Measurements from ENCODE around the gene SLC22A9.

Gene SLC22A9

GRCh38 chr11:63369971-63370588 lies 495 bp downstream of the SLC22A9 start:
- Histone ChIP-seq H3K9me3 (ENCODE audit: control insufficient read depth, insufficient read depth, low read length) (no peaks in the 10 kb centered on the region), H3K27ac (ENCODE audit: low read depth, low read length) (no peak overlapping the region), H3K4me2 (ENCODE audit: low read length) (no peak overlapping the region), H3K9me2 (replicated peaks; ENCODE audit: control insufficient read depth, low read length) (no peaks in the 10 kb centered on the region), H3K4me1 (ENCODE audit: control insufficient read depth, low read length) (no peaks in the 10 kb centered on the region), H3K27me3 (ENCODE audit: control insufficient read depth, low read length) (0 out of 2 replicates have a peak, but pooled peaks cover 3% of the 10 kb centered on the region), H3K4me3 (ENCODE audit: low read length) (no peak overlapping the region), H3K36me3 (ENCODE audit: control insufficient read depth, low read length) (no peaks in the 10 kb centered on the region), H3F3A (ENCODE audit: control insufficient read depth, insufficient read depth) (no peaks in the 10 kb centered on the region), H4K20me1 (ENCODE audit: control insufficient read depth, insufficient read depth, low read depth, low read length) (no peaks in the 10 kb centered on the region), H3K79me2 (ENCODE audit: control insufficient read depth, low read length) (no peaks in the 10 kb centered on the region)
- no peak for TF ChIP-seq EZH2phosphoT487 (IDR thresholded peaks at IDR 0.05; ENCODE audit: borderline replicate concordance, low read length)
- TF ChIP-seq, protein P1, sequence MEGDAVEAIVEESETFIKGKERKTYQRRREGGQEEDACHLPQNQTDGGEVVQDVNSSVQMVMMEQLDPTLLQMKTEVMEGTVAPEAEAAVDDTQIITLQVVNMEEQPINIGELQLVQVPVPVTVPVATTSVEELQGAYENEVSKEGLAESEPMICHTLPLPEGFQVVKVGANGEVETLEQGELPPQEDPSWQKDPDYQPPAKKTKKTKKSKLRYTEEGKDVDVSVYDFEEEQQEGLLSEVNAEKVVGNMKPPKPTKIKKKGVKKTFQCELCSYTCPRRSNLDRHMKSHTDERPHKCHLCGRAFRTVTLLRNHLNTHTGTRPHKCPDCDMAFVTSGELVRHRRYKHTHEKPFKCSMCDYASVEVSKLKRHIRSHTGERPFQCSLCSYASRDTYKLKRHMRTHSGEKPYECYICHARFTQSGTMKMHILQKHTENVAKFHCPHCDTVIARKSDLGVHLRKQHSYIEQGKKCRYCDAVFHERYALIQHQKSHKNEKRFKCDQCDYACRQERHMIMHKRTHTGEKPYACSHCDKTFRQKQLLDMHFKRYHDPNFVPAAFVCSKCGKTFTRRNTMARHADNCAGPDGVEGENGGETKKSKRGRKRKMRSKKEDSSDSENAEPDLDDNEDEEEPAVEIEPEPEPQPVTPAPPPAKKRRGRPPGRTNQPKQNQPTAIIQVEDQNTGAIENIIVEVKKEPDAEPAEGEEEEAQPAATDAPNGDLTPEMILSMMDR (IDR thresholded peaks at IDR 0.05; ENCODE audit: low read depth, low read length, poor library complexity, severe bottlenecking), result no peak

DNA sequence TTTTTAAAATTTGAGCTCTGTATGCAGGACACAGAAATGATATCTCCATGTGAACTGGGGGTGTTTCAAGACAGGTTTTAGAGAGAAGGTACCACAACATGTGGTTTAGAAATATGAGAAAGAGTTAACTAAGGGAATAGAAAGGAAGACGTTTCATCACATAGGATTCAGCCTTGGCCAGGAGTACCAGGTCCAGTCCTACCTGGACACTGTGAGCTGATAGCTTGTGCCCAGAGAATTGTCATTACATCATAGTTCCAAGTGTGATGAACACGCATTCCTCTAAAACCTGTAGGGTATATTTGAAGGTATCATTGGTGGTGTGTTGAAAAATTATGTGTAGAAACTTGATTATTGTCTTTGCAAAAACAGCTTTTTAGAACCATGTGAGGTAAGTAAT lies 1.8 kb downstream of the SLC22A9 start:
- Histone ChIP-seq H3K79me2 (ENCODE audit: control insufficient read depth, low read length) (no peaks in the 10 kb centered on the region), H3K4me1 (ENCODE audit: control insufficient read depth, low read length) (0 out of 2 replicates have a peak, but pooled peaks cover 3% of the 10 kb centered on the region), H3K27me3 (ENCODE audit: control insufficient read depth, low read length) (0 out of 2 replicates have a peak, but pooled peaks cover 3% of the 10 kb centered on the region), H3K36me3 (ENCODE audit: control insufficient read depth, low read length) (no peaks in the 10 kb centered on the region), H3K27ac (ENCODE audit: low read depth, low read length) (no peak overlapping the region), H3K4me3 (ENCODE audit: low read length) (no peak overlapping the region), H3F3A (ENCODE audit: control insufficient read depth, insufficient read depth) (no peaks in the 10 kb centered on the region), H3K4me2 (ENCODE audit: low read length) (no peak overlapping the region), H3K9me3 (ENCODE audit: control insufficient read depth, insufficient read depth, low read length) (no peaks in the 10 kb centered on the region), H3K9me2 (replicated peaks; ENCODE audit: control insufficient read depth, low read length) (no peaks in the 10 kb centered on the region), H4K20me1 (ENCODE audit: control insufficient read depth, insufficient read depth, low read depth, low read length) (no peaks in the 10 kb centered on the region)
- TF ChIP-seq EZH2phosphoT487 (IDR thresholded peaks at IDR 0.05; ENCODE audit: borderline replicate concordance, low read length), result no peak
- TF ChIP-seq, protein P1 (IDR thresholded peaks at IDR 0.05; ENCODE audit: low read depth, low read length, poor library complexity, severe bottlenecking), result no peak

DNA sequence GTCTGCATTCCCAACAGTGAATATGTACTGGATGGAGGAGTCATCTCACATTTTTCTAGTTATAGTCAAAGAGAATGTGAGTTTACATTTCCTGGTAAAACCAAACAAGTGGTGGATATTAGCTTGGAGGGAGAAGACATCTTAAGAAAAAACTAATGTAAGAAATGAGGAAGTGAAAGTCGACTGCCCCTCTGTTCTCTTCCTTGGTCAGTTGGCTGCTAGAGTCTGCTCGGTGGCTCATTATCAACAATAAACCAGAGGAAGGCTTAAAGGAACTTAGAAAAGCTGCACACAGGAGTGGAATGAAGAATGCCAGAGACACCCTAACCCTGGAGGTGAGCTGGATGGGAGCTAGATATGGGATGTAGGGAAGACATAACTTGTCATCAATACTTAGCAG lies 5.8 kb downstream of the SLC22A9 start:
- Histone ChIP-seq H3K4me3 (ENCODE audit: low read length) (no peak overlapping the region), H3K79me2 (ENCODE audit: control insufficient read depth, low read length) (no peaks in the 10 kb centered on the region), H3K4me1 (ENCODE audit: control insufficient read depth, low read length) (0 out of 2 replicates have a peak, but pooled peaks cover 3% of the 10 kb centered on the region), H3K27me3 (ENCODE audit: control insufficient read depth, low read length) (0 out of 2 replicates have a peak, but pooled peaks cover 3% of the 10 kb centered on the region), H3K27ac (ENCODE audit: low read depth, low read length) (no peak overlapping the region), H3F3A (ENCODE audit: control insufficient read depth, insufficient read depth) (no peaks in the 10 kb centered on the region), H4K20me1 (ENCODE audit: control insufficient read depth, insufficient read depth, low read depth, low read length) (no peaks in the 10 kb centered on the region), H3K36me3 (ENCODE audit: control insufficient read depth, low read length) (no peaks in the 10 kb centered on the region), H3K4me2 (ENCODE audit: low read length) (no peak overlapping the region), H3K9me3 (ENCODE audit: control insufficient read depth, insufficient read depth, low read length) (no peaks in the 10 kb centered on the region), H3K9me2 (replicated peaks; ENCODE audit: control insufficient read depth, low read length) (no peaks in the 10 kb centered on the region)
- TF ChIP-seq EZH2phosphoT487 (IDR thresholded peaks at IDR 0.05; ENCODE audit: borderline replicate concordance, low read length), result no peak
- TF ChIP-seq, protein P1 (IDR thresholded peaks at IDR 0.05; ENCODE audit: low read depth, low read length, poor library complexity, severe bottlenecking), result no peak
